ENCODE results near the gene FAAP100. TPM values are rescaled to one million over a fixed set of nuclear protein-coding genes. Genes with fewer than 3 reads are reported as not detected.

FAAP100 gene
- total RNA-seq, 4 donors from 2014 or later = 20.1 to 41.7 (median 26.7) TPM

DNA sequence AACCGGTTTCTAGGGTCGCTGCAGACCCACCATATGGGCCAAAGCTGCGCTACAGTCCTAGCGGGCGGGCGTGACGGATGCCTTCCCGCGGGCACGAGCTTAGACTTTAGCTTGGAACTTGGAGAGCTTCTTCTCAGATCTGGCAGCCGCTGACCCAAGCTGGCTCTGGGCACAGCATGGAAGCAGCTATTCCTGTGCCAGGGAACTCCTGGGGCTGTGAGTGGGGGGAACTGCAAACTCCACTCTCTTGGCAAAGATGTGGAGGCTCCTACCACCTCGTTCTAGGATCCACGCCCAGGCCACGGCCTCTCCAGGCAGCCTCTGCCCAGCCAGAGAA, 8.8 kb downstream of the FAAP100 start:
- TF ChIP-seq EP300 (IDR thresholded peaks at IDR 0.05) (no peak), POLR2A (IDR thresholded peaks at IDR 0.05) (no peak)
- TF ChIP-seq, protein P1, sequence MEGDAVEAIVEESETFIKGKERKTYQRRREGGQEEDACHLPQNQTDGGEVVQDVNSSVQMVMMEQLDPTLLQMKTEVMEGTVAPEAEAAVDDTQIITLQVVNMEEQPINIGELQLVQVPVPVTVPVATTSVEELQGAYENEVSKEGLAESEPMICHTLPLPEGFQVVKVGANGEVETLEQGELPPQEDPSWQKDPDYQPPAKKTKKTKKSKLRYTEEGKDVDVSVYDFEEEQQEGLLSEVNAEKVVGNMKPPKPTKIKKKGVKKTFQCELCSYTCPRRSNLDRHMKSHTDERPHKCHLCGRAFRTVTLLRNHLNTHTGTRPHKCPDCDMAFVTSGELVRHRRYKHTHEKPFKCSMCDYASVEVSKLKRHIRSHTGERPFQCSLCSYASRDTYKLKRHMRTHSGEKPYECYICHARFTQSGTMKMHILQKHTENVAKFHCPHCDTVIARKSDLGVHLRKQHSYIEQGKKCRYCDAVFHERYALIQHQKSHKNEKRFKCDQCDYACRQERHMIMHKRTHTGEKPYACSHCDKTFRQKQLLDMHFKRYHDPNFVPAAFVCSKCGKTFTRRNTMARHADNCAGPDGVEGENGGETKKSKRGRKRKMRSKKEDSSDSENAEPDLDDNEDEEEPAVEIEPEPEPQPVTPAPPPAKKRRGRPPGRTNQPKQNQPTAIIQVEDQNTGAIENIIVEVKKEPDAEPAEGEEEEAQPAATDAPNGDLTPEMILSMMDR (IDR thresholded peaks at IDR 0.05) = no peak
- H3K36me3 ChIP-seq = peaks cover 4 to 97% (median 29%) of the 10 kb centered on the region in 3 donors
- no peak for DNase-seq (ENCODE audit: low spot score in 2 of 2)
- H3K9me3 ChIP-seq = no peaks in the 10 kb centered on the region
- no peak overlapping the region for H3K4me3 ChIP-seq
- no peak overlapping the region for H3K27ac ChIP-seq
- 82 to 89% methylated on average over 10 to 14 of the region's 14 CpGs for WGBS, 2 donors
- no peaks in the 10 kb centered on the region for H3K4me1 ChIP-seq
- H3K27me3 ChIP-seq = no peaks in the 10 kb centered on the region

DNA sequence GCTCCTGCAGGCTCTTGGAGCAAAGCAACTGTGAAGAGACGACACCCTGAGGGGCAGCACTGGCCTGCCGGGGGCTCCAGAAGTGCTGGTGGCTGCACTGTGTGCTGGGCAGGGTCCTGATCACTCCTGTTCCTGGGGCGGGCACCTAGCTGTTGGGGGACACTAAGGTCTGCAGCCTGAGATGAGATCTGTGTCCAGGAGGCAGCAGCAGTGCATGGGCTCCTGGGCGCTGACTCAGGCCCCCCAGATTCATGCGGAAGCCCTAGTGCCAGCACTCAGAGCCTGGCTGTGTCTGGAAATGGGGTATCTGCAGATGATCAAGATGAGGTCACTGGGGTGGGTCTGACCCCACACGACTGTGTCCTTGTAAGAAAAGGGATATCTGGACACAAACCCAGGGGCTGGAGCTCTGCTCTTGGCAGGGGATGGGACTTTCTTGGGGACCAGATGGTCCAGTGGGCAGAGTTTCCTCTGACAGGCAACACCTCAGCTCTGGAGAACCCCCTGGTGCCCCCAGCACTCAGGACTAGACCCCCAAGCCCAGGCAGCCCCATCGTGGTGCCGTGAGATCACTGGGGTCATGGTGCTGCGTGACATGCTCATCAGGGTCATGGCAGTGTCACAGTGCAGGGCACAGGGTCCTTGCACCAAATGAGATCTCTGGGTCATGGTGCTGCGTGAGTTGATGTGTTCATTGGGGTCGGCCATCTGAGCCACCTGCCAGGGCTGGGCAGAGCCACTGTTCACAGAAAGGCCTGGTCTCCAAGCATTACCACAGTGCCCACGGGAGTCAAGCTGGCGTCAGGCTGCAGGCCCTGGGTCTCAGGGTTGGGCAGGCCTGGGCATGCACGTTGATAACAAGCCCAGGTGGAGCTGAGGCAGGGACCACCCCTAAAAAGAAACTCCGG, 9.5 kb downstream of the FAAP100 start:
- no peaks in the 10 kb centered on the region for H3K9me3 ChIP-seq
- peaks cover 0 to 5% of the 10 kb centered on the region in 2 donors for H3K27me3 ChIP-seq
- no peak overlapping the region for H3K27ac ChIP-seq
- 77 to 82% methylated on average over 13 to 15 of the region's 15 CpGs for WGBS, 2 donors
- H3K36me3 ChIP-seq = peaks cover 3 to 97% (median 23%) of the 10 kb centered on the region in 3 donors
- TF ChIP-seq, protein P1 (IDR thresholded peaks at IDR 0.05) = no peak
- TF ChIP-seq POLR2A (IDR thresholded peaks at IDR 0.05) = no peak
- no peak for TF ChIP-seq EP300 (IDR thresholded peaks at IDR 0.05)
- DNase-seq (ENCODE audit: low spot score in 2 of 2) = no peak
- H3K4me1 ChIP-seq = peaks cover 0 to 4% (median under 1%) of the 10 kb centered on the region in 4 donors
- H3K4me3 ChIP-seq = no peak overlapping the region

DNA sequence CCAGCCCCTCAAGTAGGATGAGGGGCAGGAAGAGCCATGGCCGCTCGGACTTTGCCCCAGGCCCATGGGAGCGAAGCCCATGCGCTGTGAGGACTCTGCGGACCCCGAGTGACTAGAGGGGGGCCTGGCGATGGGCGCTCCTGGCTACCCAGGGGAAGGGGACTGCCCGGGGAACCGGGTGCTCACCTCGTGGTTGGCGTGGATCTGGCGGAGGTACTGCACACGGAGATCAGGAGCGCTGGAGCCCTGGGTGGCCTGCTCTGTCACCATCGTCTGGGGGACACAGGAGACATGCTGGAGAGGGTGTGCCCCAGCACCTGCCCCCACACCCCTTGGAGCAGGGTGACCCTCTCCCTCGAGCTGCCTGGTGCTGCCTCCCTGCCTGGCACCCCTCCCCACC, 11.0 kb downstream of the FAAP100 start:
- H3K9me3 ChIP-seq = no peaks in the 10 kb centered on the region
- H3K36me3 ChIP-seq = peaks cover 2 to 81% (median 11%) of the 10 kb centered on the region in 3 donors
- DNase-seq (ENCODE audit: low spot score in 2 of 2) = no peak
- 84 to 88% methylated on average over 11 to 16 of the region's 17 CpGs for WGBS, 2 donors
- peaks cover 0 to 21% of the 10 kb centered on the region in 2 donors for H3K27me3 ChIP-seq
- H3K4me3 ChIP-seq = no peak overlapping the region
- H3K27ac ChIP-seq = no peak overlapping the region
- H3K4me1 ChIP-seq = peaks cover 0 to 20% (median 12%) of the 10 kb centered on the region in 4 donors
- TF ChIP-seq EP300 (IDR thresholded peaks at IDR 0.05) = no peak
- TF ChIP-seq, protein P1 (IDR thresholded peaks at IDR 0.05) = no peak
- TF ChIP-seq POLR2A (IDR thresholded peaks at IDR 0.05) = no peak

DNA sequence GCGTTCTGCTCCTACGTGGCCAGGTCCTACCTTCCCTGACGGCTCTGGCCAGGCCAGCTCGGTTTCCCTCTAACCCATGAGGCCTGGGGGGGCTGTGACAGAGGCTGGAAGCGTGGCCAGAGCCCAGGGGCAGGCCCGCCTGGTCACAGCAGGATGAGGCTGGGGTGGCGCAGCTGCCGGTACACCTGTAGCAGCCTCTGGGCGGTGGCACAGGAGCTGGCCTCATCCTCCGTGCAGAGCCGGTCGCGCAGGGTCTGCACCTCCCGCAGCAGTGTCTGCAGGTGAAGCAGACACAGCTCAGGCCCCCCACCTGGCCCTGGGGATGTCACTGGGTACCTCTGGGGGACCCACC, 11.5 kb downstream of the FAAP100 start:
- H3K4me3 ChIP-seq = no peak overlapping the region
- peaks cover 0 to 21% (median 12%) of the 10 kb centered on the region in 4 donors for H3K4me1 ChIP-seq
- peaks cover 0 to 25% of the 10 kb centered on the region in 2 donors for H3K27me3 ChIP-seq
- H3K27ac ChIP-seq = no peak overlapping the region
- peaks cover 2 to 77% (median 11%) of the 10 kb centered on the region in 3 donors for H3K36me3 ChIP-seq
- H3K9me3 ChIP-seq = no peaks in the 10 kb centered on the region
- TF ChIP-seq POLR2A (IDR thresholded peaks at IDR 0.05) (no peak), EP300 (IDR thresholded peaks at IDR 0.05) (no peak)
- TF ChIP-seq, protein P1 (IDR thresholded peaks at IDR 0.05) = no peak
- WGBS, 2 donors = 85 to 93% methylated on average over 6 to 11 of the region's 14 CpGs
- no peak for DNase-seq (ENCODE audit: low spot score in 2 of 2)

DNA sequence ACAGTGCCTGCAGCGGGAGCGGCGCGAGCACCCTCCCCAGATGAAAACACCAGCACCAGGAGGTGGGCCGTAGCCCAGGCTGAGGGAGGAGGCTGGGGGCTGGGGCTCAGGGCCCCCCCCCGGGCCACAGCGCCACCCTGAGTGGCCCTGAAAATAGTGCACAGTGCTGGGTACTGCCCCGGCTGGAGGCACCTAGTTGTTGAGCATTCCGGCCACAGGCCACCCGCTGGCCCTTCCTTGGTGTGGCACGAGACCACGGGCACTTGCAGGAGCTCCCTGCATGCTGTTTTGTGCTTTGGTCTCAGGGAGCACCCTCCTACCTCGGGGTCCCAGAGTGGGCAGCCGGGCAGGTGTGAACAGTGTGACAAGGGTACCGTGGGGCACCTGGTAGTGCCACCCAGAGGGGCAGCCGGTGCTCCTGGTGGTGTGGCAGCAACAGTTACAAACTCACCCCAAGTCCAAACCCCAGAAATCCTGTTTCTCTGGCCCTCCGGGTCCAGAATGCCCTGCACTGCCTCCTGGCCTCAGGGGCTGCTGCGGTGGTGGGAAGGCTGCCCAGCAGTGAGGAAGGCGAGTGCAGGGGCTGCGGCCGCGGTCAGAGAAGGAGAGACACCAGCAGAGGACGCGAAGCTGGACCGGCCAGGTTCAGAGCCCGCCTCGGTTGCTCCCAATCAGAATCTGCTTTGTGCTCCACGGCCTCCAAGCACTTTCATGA, 12.0 kb downstream of the FAAP100 start:
- peaks cover 2 to 71% (median 11%) of the 10 kb centered on the region in 3 donors for H3K36me3 ChIP-seq
- no peak overlapping the region for H3K4me3 ChIP-seq
- peaks cover 0 to 21% (median 12%) of the 10 kb centered on the region in 4 donors for H3K4me1 ChIP-seq
- H3K27me3 ChIP-seq = peaks cover 0 to 30% of the 10 kb centered on the region in 2 donors
- no peaks in the 10 kb centered on the region for H3K9me3 ChIP-seq
- WGBS, 2 donors = 93 to 95% methylated on average over 21 to 23 of the region's 28 CpGs
- no peak for TF ChIP-seq POLR2A (IDR thresholded peaks at IDR 0.05)
- TF ChIP-seq, protein P1 (IDR thresholded peaks at IDR 0.05) = no peak
- no peak for TF ChIP-seq EP300 (IDR thresholded peaks at IDR 0.05)
- no peak for DNase-seq (ENCODE audit: low spot score in 2 of 2)
- no peak overlapping the region for H3K27ac ChIP-seq

All from tibial nerve (tissue), 4 donors.